ENCODE measurements around the gene PKP2.

Gene PKP2

GRCh38 chr12:32743264-32743663 is 153.3 kb downstream of the PKP2 start:
- no peak for DNase-seq

GRCh38 chr12:32742133-32742532 is 154.4 kb downstream of the PKP2 start:
- DNase-seq = no peak
